Activated CD8-positive, alpha-beta T cell treated with anti-CD3 and anti-CD28 coated beads, Interleukin-2, amount 10 ng/mL, durations not matched to agents 7 days and 5 days (primary cell): ENCODE results near the gene SLIT3. TPM values are rescaled to one million over a fixed set of nuclear protein-coding genes. Genes with fewer than 3 reads are reported as not detected.

ENCODE experiments used
- ATAC-seq: fragments of 150-1000 bp; cut with Tn5 transposase; one replicate; pipeline ENCODE4 v1.10.0; 2021; ENCODE audit warnings: moderate library complexity
- CTCF ChIA-PET: fragments of 350-600 bp; sonication (Branson Sonifier 250); formaldehyde crosslinking; loops from one replicate; lab custom pipeline; 2021; ENCODE audit warnings: antibody characterized with exemption; lab: Charles Lee
- POLR2A ChIA-PET: fragments of 350-600 bp; sonication (Branson Sonifier 250); formaldehyde crosslinking; loops from one replicate; lab custom pipeline; 2021; ENCODE audit warnings: antibody characterized with exemption; lab: Charles Lee
- DNase-seq: peaks from one replicate; pipeline ENCODE4 v3.0.0-alpha.2; 2020
- H3K27ac Mint-ChIP-seq: one replicate; pipeline ENCODE4 v1.8.0; 2021; ENCODE audit warnings: mild to moderate bottlenecking, mixed read lengths
- H3K27me3 Mint-ChIP-seq: one replicate; pipeline ENCODE4 v1.8.0; 2021; ENCODE audit warnings: low read depth, mixed read lengths
- H3K36me3 Mint-ChIP-seq: one replicate; pipeline ENCODE4 v1.8.0; 2021; ENCODE audit warnings: low read depth, mixed read lengths
- H3K4me1 Mint-ChIP-seq: one replicate; pipeline ENCODE4 v1.8.0; 2021; ENCODE audit warnings: low read depth, mixed read lengths
- H3K4me3 Mint-ChIP-seq: one replicate; pipeline ENCODE4 v1.8.0; 2021; ENCODE audit warnings: mild to moderate bottlenecking, mixed read lengths
- H3K9me3 Mint-ChIP-seq: one replicate; pipeline ENCODE4 v1.8.0; 2022; ENCODE audit warnings: mixed read lengths; ENCODE audit not compliant: insufficient read depth
- total RNA-seq, 2 experiments: library from RNA; stranded (reverse); gene quantifications; one replicate each; pipeline ENCODE4 v1.2.3, GENCODE V29; 2021

Gene SLIT3
- total RNA-seq, 2 experiments from 2014 or later = not detected

DNA sequence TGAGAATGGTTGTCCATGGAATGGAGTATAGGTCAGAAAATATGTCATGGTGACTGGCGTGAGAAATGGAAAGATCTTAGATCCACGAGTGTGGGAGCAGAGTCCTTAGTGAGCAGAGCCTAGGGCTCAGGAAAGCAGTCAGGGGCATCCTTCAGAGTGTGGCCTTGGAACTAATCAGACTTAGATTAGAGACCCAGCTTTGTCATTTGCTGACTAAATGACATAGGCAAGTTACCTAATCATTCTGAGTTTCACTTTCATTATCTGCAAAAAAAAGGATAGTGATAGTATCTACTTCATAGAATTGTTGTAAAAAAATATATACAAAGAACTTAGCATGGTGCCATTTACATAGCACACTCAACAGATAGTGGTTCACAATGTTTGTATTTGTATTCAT lies 24.3 kb upstream of the SLIT3 start:
- peaks cover 7% of the 10 kb centered on the region for H3K27me3 Mint-ChIP-seq
- H3K4me3 Mint-ChIP-seq = no peak overlapping the region
- H3K36me3 Mint-ChIP-seq = no peaks in the 10 kb centered on the region
- POLR2A ChIA-PET = no interaction called here
- no peaks in the 10 kb centered on the region for H3K9me3 Mint-ChIP-seq
- no peaks in the 10 kb centered on the region for H3K4me1 Mint-ChIP-seq
- ATAC-seq (no peak), DNase-seq (no peak)
- H3K27ac Mint-ChIP-seq = no peak overlapping the region
- CTCF ChIA-PET = no interaction called here

DNA sequence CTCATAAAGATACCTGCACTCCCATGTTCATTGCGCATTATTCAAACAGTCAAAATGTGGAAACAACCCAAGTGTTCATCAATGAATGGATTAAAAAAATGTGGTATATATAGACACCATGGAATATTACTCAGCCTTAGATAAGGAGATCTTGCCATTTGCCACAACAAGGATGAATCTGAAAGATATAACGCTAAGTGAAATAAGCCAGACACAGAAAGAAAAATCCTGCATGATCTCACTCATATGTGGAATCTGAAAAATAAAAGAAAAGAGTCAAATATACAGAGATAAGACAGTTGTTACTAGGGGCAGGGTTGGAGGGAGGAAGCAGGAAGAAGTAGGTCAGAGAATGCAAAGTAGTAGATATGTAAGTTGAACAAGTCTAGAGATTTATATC lies 17.6 kb upstream of the SLIT3 start:
- POLR2A ChIA-PET = no interaction called here
- H3K4me1 Mint-ChIP-seq = no peaks in the 10 kb centered on the region
- H3K27me3 Mint-ChIP-seq = peaks cover 13% of the 10 kb centered on the region
- no peaks in the 10 kb centered on the region for H3K9me3 Mint-ChIP-seq
- ATAC-seq (no peak), DNase-seq (no peak)
- no peaks in the 10 kb centered on the region for H3K36me3 Mint-ChIP-seq
- no peak overlapping the region for H3K27ac Mint-ChIP-seq
- H3K4me3 Mint-ChIP-seq = no peak overlapping the region
- CTCF ChIA-PET = no interaction called here

GRCh38 chr5:169307646-169308045 lies 6.7 kb upstream of the SLIT3 start:
- no peak for ATAC-seq
- Mint-ChIP-seq H3K9me3 (no peaks in the 10 kb centered on the region), H3K36me3 (no peaks in the 10 kb centered on the region), H3K4me1 (no peaks in the 10 kb centered on the region), H3K27ac (no peak overlapping the region), H3K27me3 (peaks cover 14% of the 10 kb centered on the region), H3K4me3 (no peak overlapping the region)
- no peak for DNase-seq
- POLR2A ChIA-PET = no interaction called here
- CTCF ChIA-PET = no interaction called here

DNA sequence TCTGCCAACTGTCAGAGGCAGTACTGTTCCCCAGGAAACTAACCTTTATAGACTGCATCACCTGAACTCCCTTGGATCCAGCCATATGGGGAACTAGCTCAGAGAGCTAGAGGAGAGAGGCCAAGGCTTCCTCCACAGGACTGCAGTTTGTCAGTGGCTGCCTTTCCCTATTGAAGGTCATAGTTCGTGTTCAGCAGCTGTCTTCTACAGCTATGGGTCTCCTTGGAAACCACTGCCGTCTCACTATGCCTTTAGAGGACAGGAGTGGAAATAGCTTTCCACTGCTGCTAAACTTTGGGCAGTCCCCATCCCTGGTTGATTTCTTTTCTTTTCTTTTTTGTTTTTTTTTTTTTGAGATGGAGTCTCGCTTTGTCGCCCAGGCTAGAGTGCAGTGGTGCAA lies 4.4 kb upstream of the SLIT3 start:
- H3K36me3 Mint-ChIP-seq = no peaks in the 10 kb centered on the region
- H3K27ac Mint-ChIP-seq = no peak overlapping the region
- POLR2A ChIA-PET = no interaction called here
- H3K4me3 Mint-ChIP-seq = no peak overlapping the region
- peaks cover 8% of the 10 kb centered on the region for H3K4me1 Mint-ChIP-seq
- ATAC-seq = no peak
- CTCF ChIA-PET = no interaction called here
- peaks cover 31% of the 10 kb centered on the region for H3K27me3 Mint-ChIP-seq
- no peak for DNase-seq
- no peaks in the 10 kb centered on the region for H3K9me3 Mint-ChIP-seq

- DNase-seq = no peak
- no peak overlapping the region for H3K27ac Mint-ChIP-seq
- ATAC-seq = no peak
- ChIA-PET POLR2A (no interaction called here), CTCF (no interaction called here)
- no peak overlapping the region for H3K4me3 Mint-ChIP-seq
- H3K4me1 Mint-ChIP-seq = peaks cover 8% of the 10 kb centered on the region
- H3K36me3 Mint-ChIP-seq = no peaks in the 10 kb centered on the region
- no peaks in the 10 kb centered on the region for H3K9me3 Mint-ChIP-seq
- peaks cover 38% of the 10 kb centered on the region for H3K27me3 Mint-ChIP-seq
These were observed 3.2 kb upstream of the SLIT3 start for GRCh38 chr5:169304175-169304574.

DNA sequence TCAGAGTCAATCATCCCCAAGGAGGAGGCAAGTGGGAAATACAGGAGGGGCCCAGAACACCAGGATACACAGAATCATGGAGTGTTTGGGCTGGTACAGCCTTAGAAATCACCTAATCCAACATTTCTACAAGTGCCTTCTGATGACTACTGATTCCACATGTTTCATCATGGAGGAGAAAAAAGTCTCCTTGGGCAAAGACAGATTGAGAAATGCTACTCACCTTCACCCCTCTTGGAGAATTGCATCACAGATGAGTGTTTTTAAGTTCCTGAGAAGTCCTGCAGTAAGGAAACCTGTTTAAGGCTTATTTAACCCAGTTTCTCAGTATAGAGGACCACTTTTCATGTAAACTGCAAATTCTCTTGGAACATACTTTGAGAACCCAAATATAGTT lies 2.2 kb upstream of the SLIT3 start:
- Mint-ChIP-seq H3K27ac (no peak overlapping the region), H3K27me3 (peaks cover 46% of the 10 kb centered on the region), H3K36me3 (no peaks in the 10 kb centered on the region), H3K4me1 (peaks cover 8% of the 10 kb centered on the region), H3K4me3 (no peak overlapping the region), H3K9me3 (no peaks in the 10 kb centered on the region)
- ChIA-PET POLR2A (no interaction called here), CTCF (interaction anchor here (0.8 to 1.3 kb wide), 3 partner anchors 11 to 623 kb away, joined by 3 to 5 read pairs (median 3); no protein-coding TSS in a partner anchor)
- no peak for ATAC-seq
- DNase-seq = no peak

DNA sequence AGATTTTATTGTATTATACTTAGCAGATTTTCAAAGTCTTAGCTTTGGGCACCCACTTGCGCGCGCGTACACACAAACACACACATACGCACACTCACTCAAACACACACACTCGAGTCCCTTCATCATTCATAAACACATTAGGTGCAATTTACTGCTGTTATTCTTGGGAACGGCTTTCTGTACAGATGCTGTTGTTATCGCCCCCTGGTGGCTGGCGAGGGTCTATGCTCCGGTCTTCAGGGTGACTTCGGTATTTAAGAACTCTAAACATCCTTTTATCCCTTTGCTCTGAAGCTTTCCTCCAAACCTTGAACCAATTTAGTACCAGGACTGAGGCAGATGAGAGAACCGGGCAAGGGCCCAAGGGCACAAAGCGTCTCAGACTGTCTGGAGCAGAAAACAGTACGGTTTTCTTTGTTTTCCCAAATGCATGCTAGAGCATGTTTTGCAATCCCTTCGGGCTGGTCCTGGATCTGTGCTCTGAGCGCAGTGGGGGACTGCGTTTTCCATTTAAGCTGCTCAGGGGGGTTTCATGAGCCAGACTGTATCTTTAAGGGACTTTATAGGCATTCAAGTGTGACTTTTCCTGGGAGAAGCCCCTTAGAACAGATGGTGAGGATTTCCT lies 1.7 kb upstream of the SLIT3 start:
- H3K27ac Mint-ChIP-seq = no peak overlapping the region
- peaks cover 8% of the 10 kb centered on the region for H3K4me1 Mint-ChIP-seq
- peak; percentile 70 for DNase-seq
- H3K36me3 Mint-ChIP-seq = no peaks in the 10 kb centered on the region
- ATAC-seq = peak; percentile 58
- ChIA-PET CTCF (interaction anchor here (0.6 to 1.3 kb wide), 4 partner anchors 11 to 623 kb away, joined by 3 to 5 read pairs (median 3); no protein-coding TSS in a partner anchor), POLR2A (no interaction called here)
- peaks cover 46% of the 10 kb centered on the region for H3K27me3 Mint-ChIP-seq
- no peak overlapping the region for H3K4me3 Mint-ChIP-seq
- no peaks in the 10 kb centered on the region for H3K9me3 Mint-ChIP-seq

GRCh38 chr5:169301986-169302385 lies 1.0 kb upstream of the SLIT3 start:
- H3K27me3 Mint-ChIP-seq = peaks cover 46% of the 10 kb centered on the region
- no peak for DNase-seq
- no peak overlapping the region for H3K4me3 Mint-ChIP-seq
- ChIA-PET POLR2A (no interaction called here), CTCF (interaction anchor here (0.6 to 1.3 kb wide), 3 partner anchors 31 to 315 kb away, joined by 3 read pairs; no protein-coding TSS in a partner anchor)
- no peaks in the 10 kb centered on the region for H3K9me3 Mint-ChIP-seq
- H3K36me3 Mint-ChIP-seq = no peaks in the 10 kb centered on the region
- peaks cover 8% of the 10 kb centered on the region for H3K4me1 Mint-ChIP-seq
- no peak for ATAC-seq
- H3K27ac Mint-ChIP-seq = no peak overlapping the region

DNA sequence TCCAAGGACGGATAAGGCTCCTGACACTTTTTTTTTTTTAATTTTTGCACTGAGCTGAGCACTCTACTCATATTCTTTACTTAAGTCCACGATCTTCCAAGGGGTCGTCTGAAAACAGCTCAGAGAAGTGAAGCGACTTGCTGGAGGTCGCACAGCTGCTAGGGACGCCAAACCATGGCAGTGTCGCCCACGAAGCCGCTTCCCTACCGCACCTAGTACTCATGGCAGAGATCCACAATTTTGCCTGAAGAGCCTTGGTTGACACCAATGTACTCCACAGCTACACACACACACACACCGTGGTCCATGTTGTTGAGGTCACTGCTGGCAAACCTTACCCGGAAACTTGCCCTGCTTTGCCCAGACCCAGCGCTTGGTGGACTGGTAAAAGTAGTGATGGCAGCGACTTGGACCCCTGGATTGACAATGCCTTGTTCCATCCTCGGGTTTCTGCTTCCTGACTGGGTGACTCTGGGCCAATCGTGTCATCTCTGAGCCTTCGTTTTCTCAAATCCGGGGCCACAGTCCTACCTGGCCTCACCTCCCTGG lies 521 bp upstream of the SLIT3 start:
- ATAC-seq (no peak), DNase-seq (no peak)
- ChIA-PET POLR2A (no interaction called here), CTCF (interaction anchor here (0.8 kb wide), 1 partner anchor 31 kb away, joined by 3 read pairs; no protein-coding TSS in a partner anchor)
- no peaks in the 10 kb centered on the region for H3K36me3 Mint-ChIP-seq
- H3K9me3 Mint-ChIP-seq = no peaks in the 10 kb centered on the region
- H3K27ac Mint-ChIP-seq = no peak overlapping the region
- H3K4me1 Mint-ChIP-seq = peaks cover 8% of the 10 kb centered on the region
- peaks cover 46% of the 10 kb centered on the region for H3K27me3 Mint-ChIP-seq
- H3K4me3 Mint-ChIP-seq = no peak overlapping the region

GRCh38 chr5:169299663-169300467 lies 1.1 kb downstream of the SLIT3 start:
- CTCF ChIA-PET = no interaction called here
- H3K9me3 Mint-ChIP-seq = no peaks in the 10 kb centered on the region
- H3K4me3 Mint-ChIP-seq = no peak overlapping the region
- DNase-seq = no peak
- ATAC-seq = no peak
- H3K4me1 Mint-ChIP-seq = peaks cover 8% of the 10 kb centered on the region
- H3K27me3 Mint-ChIP-seq = peaks cover 46% of the 10 kb centered on the region
- no peak overlapping the region for H3K27ac Mint-ChIP-seq
- H3K36me3 Mint-ChIP-seq = no peaks in the 10 kb centered on the region
- POLR2A ChIA-PET = no interaction called here

DNA sequence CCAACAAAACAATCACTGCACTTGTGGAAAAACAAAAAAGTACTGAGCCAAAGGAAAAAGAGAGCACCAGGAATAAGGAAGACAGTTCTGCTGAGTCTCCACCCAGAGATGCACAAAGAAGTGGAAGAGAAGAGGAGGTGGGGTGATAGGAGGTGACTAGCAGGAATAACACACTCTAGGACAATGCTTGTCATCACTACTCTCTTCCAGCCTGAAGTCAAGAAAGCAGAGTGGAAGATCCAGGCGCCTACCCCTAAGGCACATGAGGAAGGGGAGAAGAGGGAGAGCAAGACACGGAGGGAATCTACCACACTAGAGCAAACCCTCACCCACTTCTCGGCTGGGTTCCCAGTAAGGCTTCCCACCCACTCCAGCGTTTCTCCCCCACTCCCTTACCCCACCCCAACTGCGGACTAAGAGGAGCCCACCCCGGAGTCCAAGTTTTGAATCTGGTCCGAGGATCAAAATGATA lies 1.7 kb downstream of the SLIT3 start:
- Mint-ChIP-seq H3K4me3 (no peak overlapping the region), H3K36me3 (no peaks in the 10 kb centered on the region), H3K9me3 (no peaks in the 10 kb centered on the region), H3K27me3 (peaks cover 43% of the 10 kb centered on the region), H3K27ac (no peak overlapping the region), H3K4me1 (peaks cover 8% of the 10 kb centered on the region)
- CTCF ChIA-PET = no interaction called here
- ATAC-seq = no peak
- POLR2A ChIA-PET = no interaction called here
- DNase-seq = no peak

- Mint-ChIP-seq H3K4me3 (no peak overlapping the region), H3K27me3 (peaks cover 35% of the 10 kb centered on the region), H3K27ac (no peak overlapping the region), H3K4me1 (peaks cover 8% of the 10 kb centered on the region), H3K9me3 (no peaks in the 10 kb centered on the region), H3K36me3 (no peaks in the 10 kb centered on the region)
- ChIA-PET POLR2A (no interaction called here), CTCF (no interaction called here)
- no peak for ATAC-seq
- no peak for DNase-seq
These were observed 2.7 kb downstream of the SLIT3 start for GRCh38 chr5:169298193-169298592.
